Upper lobe of left lung (tissue), 6 donors: Measurements from ENCODE around the gene MTAP. TPM values are rescaled to one million over a fixed set of nuclear protein-coding genes. Genes with fewer than 3 reads are reported as not detected.
A peak's percentile ranks its signal among the peaks of the same experiment; 100 is the strongest.

Experiments used
- ATAC-seq, 2 donors: fragments of 200-7000 bp; cut with Tn5 transposase; one replicate each; pipeline ENCODE4 v1.9.1; 2022; ENCODE audit warnings: mild to moderate bottlenecking in 2 of 2, moderate library complexity in 2 of 2; ENCODE audit not compliant: low FRiP score in 2 of 2
- DNase-seq, 2 donors: peaks; one replicate each; pipeline ENCODE4 v3.0.0-alpha.2; 2019 to 2020
- H3K27ac ChIP-seq, 4 donors: fragments of 200-600 bp; sonication (generic); one replicate each; pipeline ENCODE4 v1.5.1; 2016 to 2019
- H3K27me3 ChIP-seq, 4 donors: fragments of 200-600 bp; sonication (generic); one replicate each; pipeline ENCODE4 v1.5.1; 2017 to 2019
- H3K36me3 ChIP-seq, 4 donors: fragments of 200-600 bp; sonication (generic); one replicate each; pipeline ENCODE4 v1.5.1; 2016 to 2019
- H3K4me1 ChIP-seq, 4 donors: fragments of 200-600 bp; sonication (generic); one replicate each; pipeline ENCODE4 v1.5.1; 2018 to 2019
- H3K4me3 ChIP-seq, 4 donors: fragments of 200-600 bp; sonication (generic); one replicate each; pipeline ENCODE4 v1.5.1; 2017 to 2019; ENCODE audit warnings: mild to moderate bottlenecking in 2 of 4, moderate library complexity in 1 of 4
- H3K9me3 ChIP-seq, 4 donors: fragments of 200-600 bp; sonication (generic); one replicate each; pipeline ENCODE4 v1.5.1; 2018 to 2019
- EP300 ChIP-seq, 4 donors: sonication (generic); formaldehyde crosslinking; IDR thresholded peaks; one replicate each; pipeline ENCODE4 v1.5.1; 2017; ENCODE audit warnings: antibody characterized with exemption in 4 of 4, control low read depth in 2 of 4
- POLR2A ChIP-seq, 4 donors: fragments of 450-650 bp; IDR thresholded peaks; one replicate each; pipeline ENCODE4 v1.5.1; 2016 to 2017; ENCODE audit warnings: antibody characterized with exemption in 4 of 4, mild to moderate bottlenecking in 2 of 4
- POLR2AphosphoS5 ChIP-seq, 2 donors: sonication (generic); formaldehyde crosslinking; IDR thresholded peaks; one replicate each; pipeline ENCODE4 v1.5.1; 2017; ENCODE audit warnings: antibody characterized with exemption in 2 of 2
- WGBS, 2 donors: methylation state at CpG; one replicate each; pipeline ENCODE4 v1.1.5; 2017 to 2018; 5-methylcytosine and 5-hydroxymethylcytosine counted together
- total RNA-seq, 6 donors: library from RNA; depleted of rRNA in 4 of 6; stranded (reverse); fragments of >200 nt in 4 of 6; gene quantifications; one replicate each; pipeline versions ENCODE4 v1.1.0 to v1.2.1, GENCODE V29; 2016 to 2021
- TF ChIP-seq, protein P1 (sequence below), 6 experiments: fragments of 450-650 bp in 4 of 6; fragments of 200-600 bp in 2 of 6; sonication (generic) in 2 of 6; IDR thresholded peaks; one replicate each; pipeline ENCODE4 v1.5.1; 2016 to 2019; ENCODE audit warnings: antibody characterized with exemption in 6 of 6
- donor health status: DM: no; HTN: no; CAD: no; lungs with moderate emphysema.
- donor health status: DM: no; HTN: yes; CAD: no; lungs with severe emphysema.

The MTAP gene
- total RNA-seq, 6 donors from 2014 or later, result 10.5 to 35.0 (median 25.7) TPM

DNA sequence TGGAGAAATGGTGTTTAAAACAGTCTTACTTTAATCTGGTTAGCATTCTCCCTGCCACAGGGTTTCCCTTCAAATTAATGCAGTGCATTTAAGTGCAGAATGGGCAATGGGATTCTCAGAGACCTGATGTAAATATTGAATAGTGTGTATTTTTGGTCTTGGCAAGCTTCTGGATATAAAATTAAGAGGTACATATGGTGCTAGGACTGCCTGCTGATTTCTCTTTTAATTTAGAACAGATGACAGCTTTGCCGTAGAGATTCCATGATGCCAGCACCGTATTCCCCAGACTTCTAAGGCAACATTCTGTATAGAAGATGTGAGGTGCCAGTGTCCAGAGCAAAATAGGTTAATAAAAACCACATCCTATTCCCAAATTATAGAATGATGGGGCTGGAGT, 1.9 kb downstream of the MTAP start:
- peak overlapping the region in 1 of 4 donors; percentile 86 for H3K4me3 ChIP-seq
- H3K9me3 ChIP-seq, result no peaks in the 10 kb centered on the region
- 87 to 98% methylated on average over 2 of the region's 2 CpGs for WGBS, 2 donors
- H3K4me1 ChIP-seq, result peaks cover 8 to 31% (median 21%) of the 10 kb centered on the region in 4 donors
- H3K36me3 ChIP-seq, result peaks cover 0 to 9% (median 0%) of the 10 kb centered on the region in 4 donors
- TF ChIP-seq, protein P1, sequence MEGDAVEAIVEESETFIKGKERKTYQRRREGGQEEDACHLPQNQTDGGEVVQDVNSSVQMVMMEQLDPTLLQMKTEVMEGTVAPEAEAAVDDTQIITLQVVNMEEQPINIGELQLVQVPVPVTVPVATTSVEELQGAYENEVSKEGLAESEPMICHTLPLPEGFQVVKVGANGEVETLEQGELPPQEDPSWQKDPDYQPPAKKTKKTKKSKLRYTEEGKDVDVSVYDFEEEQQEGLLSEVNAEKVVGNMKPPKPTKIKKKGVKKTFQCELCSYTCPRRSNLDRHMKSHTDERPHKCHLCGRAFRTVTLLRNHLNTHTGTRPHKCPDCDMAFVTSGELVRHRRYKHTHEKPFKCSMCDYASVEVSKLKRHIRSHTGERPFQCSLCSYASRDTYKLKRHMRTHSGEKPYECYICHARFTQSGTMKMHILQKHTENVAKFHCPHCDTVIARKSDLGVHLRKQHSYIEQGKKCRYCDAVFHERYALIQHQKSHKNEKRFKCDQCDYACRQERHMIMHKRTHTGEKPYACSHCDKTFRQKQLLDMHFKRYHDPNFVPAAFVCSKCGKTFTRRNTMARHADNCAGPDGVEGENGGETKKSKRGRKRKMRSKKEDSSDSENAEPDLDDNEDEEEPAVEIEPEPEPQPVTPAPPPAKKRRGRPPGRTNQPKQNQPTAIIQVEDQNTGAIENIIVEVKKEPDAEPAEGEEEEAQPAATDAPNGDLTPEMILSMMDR (IDR thresholded peaks at IDR 0.05), result no peak
- TF ChIP-seq POLR2A (IDR thresholded peaks at IDR 0.05) (no peak), POLR2AphosphoS5 (IDR thresholded peaks at IDR 0.05) (no peak), EP300 (IDR thresholded peaks at IDR 0.05) (no peak)
- ATAC-seq, result no peak
- H3K27me3 ChIP-seq, result no peaks in the 10 kb centered on the region
- DNase-seq, result no peak
- H3K27ac ChIP-seq, result no peak overlapping the region

DNA sequence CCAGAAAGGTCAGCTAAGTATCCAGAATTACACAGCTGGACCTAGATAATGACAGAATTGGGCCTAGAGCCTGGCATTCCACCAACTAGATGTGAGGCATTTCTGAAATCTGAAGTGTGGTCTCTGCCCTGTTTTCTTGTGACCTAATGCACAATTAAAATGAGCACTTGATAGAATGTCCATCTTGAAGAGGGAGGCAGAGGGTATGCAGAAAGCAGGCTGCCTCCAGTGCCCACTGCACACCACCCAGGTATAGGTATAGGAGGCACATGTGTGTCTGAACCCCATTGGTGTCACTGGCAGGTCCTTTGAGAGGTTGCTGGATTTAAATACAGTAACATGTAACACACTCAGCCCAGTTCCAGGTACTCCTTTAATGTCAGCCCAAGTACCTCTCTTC, 2.4 kb downstream of the MTAP start:
- no peaks in the 10 kb centered on the region for H3K27me3 ChIP-seq
- peaks cover 0 to 10% (median 0%) of the 10 kb centered on the region in 4 donors for H3K36me3 ChIP-seq
- no peak for ATAC-seq
- H3K4me1 ChIP-seq, result peaks cover 8 to 31% (median 21%) of the 10 kb centered on the region in 4 donors
- no peaks in the 10 kb centered on the region for H3K9me3 ChIP-seq
- no peak overlapping the region for H3K4me3 ChIP-seq
- no peak for TF ChIP-seq POLR2A (IDR thresholded peaks at IDR 0.05)
- TF ChIP-seq, protein P1 (IDR thresholded peaks at IDR 0.05), result no peak
- no peak for TF ChIP-seq EP300 (IDR thresholded peaks at IDR 0.05)
- TF ChIP-seq POLR2AphosphoS5 (IDR thresholded peaks at IDR 0.05), result no peak
- H3K27ac ChIP-seq, result no peak overlapping the region
- no peak for DNase-seq

DNA sequence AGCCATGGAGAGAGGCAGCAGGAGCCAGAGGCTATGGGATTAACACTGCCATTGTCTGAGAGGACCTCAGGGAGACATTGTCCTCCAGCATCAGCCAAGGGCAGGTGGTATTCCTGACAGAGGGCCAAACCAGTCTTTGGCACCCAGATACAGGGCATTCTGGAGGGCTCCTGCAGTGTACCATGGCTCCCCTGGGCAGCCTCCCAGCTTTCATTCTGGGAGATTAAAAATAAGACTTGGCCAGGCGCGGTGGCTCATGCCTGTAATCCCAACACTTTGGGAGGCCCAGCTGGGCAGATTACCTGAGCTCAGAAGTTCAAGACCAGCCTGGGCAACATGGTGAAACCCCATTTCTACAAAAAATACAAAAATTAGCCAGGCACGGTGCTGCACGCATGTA, 4.2 kb downstream of the MTAP start:
- H3K36me3 ChIP-seq, result peaks cover 0 to 25% (median 0%) of the 10 kb centered on the region in 4 donors
- ATAC-seq, result no peak
- TF ChIP-seq POLR2AphosphoS5 (IDR thresholded peaks at IDR 0.05), result no peak
- no peak for TF ChIP-seq POLR2A (IDR thresholded peaks at IDR 0.05)
- TF ChIP-seq, protein P1 (IDR thresholded peaks at IDR 0.05), result no peak
- no peak for TF ChIP-seq EP300 (IDR thresholded peaks at IDR 0.05)
- H3K4me3 ChIP-seq, result no peak overlapping the region
- no peak overlapping the region for H3K27ac ChIP-seq
- no peaks in the 10 kb centered on the region for H3K9me3 ChIP-seq
- H3K4me1 ChIP-seq, result peaks cover 8 to 30% (median 18%) of the 10 kb centered on the region in 4 donors
- H3K27me3 ChIP-seq, result no peaks in the 10 kb centered on the region
- DNase-seq, result no peak
- 98 to 100% methylated on average over 4 of the region's 4 CpGs for WGBS, 2 donors

DNA sequence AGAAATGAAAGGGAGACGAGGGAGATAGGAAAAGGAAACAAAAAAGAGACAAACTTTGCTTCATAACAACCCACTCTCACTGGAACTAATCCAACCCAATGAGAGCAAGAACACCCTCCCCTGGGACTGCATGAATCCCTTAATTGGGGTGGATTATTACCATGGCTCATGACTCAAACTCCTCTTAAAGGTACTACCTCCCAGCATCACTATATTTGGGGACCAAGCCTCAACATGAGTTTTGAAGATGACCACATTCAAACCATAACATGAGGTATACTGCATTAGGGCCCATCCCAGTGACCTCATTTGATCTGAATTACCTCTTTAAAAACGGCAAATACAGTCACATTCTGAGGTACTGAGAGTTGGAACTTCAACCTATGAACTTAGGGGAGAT, 8.0 kb downstream of the MTAP start:
- Histone ChIP-seq H3K4me1 (peaks cover 4 to 23% (median 10%) of the 10 kb centered on the region in 4 donors), H3K4me3 (no peak overlapping the region), H3K36me3 (peaks cover 0 to 31% (median 0%) of the 10 kb centered on the region in 4 donors), H3K27me3 (no peaks in the 10 kb centered on the region), H3K9me3 (no peaks in the 10 kb centered on the region), H3K27ac (peak overlapping the region in 2 of 4 donors; percentile 18 to 34)
- no peak for TF ChIP-seq POLR2A (IDR thresholded peaks at IDR 0.05)
- no peak for TF ChIP-seq EP300 (IDR thresholded peaks at IDR 0.05)
- TF ChIP-seq, protein P1 (IDR thresholded peaks at IDR 0.05), result no peak
- no peak for TF ChIP-seq POLR2AphosphoS5 (IDR thresholded peaks at IDR 0.05)
- DNase-seq (no peak), ATAC-seq (no peak)
- WGBS, 2 donors, result 54 to 57% methylated on average over 2 of the region's 2 CpGs

DNA sequence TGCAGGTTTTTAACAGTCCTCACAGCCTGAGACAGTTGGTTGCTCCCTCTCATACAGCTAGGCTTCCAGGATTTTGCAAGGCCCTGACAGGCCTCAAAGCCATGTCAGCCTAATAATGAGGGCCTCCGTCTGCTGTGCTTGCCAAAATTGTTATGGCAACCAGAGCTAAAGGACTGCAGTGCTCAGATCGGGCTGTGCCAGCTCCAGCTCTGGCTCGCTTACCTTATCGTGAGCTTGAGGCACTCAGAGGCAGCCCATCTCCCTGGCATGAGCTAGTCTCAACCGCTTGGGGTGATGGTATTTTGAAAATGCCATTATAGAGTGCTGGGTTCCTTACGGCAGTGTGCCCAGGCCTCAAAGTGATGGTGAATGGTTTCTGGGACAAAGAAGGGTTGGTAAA, 8.4 kb downstream of the MTAP start:
- Histone ChIP-seq H3K36me3 (peaks cover 0 to 36% (median 4%) of the 10 kb centered on the region in 4 donors), H3K27me3 (no peaks in the 10 kb centered on the region), H3K4me3 (no peak overlapping the region), H3K9me3 (no peaks in the 10 kb centered on the region), H3K27ac (peak overlapping the region in 2 of 4 donors; percentile 18 to 34), H3K4me1 (peaks cover 4 to 21% (median 8%) of the 10 kb centered on the region in 4 donors)
- 82 to 86% methylated on average over 4 to 6 of the region's 6 CpGs for WGBS, 2 donors
- ATAC-seq, result no peak
- no peak for TF ChIP-seq POLR2A (IDR thresholded peaks at IDR 0.05)
- DNase-seq, result no peak
